HuH-7.5 (cell line): ENCODE results near the gene ARGLU1.
"Not testable (repeated sequence)": the region's sequence is repeated elsewhere in the genome, so short reads cannot be mapped to it uniquely, and the experiment has no call there.

ENCODE experiments used
- DNase-seq: peaks from one replicate; pipeline ENCODE4 v3.0.0; 2011; ENCODE audit warnings: low spot score

Gene ARGLU1, protein sequence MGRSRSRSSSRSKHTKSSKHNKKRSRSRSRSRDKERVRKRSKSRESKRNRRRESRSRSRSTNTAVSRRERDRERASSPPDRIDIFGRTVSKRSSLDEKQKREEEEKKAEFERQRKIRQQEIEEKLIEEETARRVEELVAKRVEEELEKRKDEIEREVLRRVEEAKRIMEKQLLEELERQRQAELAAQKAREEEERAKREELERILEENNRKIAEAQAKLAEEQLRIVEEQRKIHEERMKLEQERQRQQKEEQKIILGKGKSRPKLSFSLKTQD

GRCh38 chr13:106567474-106568298, at the start of gene ARGLU1:
Gene ARGLU1 (minus strand): TSS chr13:106568137. CDS start chr13:106567919, 218 bp downstream.
- peak; percentile 50 for DNase-seq

DNA sequence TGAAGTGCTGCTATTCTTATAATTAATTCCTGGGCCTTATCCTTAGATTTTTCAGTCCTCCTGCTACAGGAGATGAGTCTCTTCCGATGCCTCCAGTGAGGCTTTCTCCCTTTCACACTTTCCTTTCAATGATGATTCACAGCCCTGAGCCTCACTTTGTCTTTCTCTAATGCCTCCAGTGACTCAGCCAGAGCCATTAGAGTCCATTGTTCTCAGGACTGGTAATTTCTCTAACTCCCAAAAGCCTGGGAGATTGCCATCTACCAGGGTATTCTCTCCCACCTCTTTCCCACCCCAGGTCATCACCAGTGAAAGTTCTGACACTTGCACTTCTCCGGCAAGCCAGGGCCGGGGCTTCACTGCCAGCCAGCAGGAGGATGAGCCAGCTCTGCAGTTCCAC, 49.6 kb upstream of the ARGLU1 start:
- DNase-seq: no peak

DNA sequence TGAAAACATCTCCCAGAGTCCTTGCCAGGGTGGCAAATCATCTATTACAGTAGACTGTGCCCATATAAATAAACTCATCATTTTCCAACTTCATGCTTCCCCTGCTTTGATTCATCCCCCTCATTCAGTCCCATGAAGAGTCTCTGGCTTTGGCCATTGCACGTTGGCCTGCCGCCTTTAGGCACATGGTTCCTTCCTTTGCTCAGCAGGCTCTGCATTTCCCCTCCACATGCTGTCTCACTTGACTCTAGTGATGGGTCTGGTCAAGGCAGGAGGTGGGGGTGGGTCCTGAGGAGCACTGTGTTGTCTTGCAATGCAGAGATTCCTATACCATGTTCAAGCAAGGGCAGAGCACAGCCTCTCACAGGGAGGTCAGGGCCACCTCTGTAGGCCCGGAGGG, 48.8 kb upstream of the ARGLU1 start:
- DNase-seq: no peak

GRCh38 chr13:106614874-106615273, 46.9 kb upstream of the ARGLU1 start:
- no peak for DNase-seq

DNA sequence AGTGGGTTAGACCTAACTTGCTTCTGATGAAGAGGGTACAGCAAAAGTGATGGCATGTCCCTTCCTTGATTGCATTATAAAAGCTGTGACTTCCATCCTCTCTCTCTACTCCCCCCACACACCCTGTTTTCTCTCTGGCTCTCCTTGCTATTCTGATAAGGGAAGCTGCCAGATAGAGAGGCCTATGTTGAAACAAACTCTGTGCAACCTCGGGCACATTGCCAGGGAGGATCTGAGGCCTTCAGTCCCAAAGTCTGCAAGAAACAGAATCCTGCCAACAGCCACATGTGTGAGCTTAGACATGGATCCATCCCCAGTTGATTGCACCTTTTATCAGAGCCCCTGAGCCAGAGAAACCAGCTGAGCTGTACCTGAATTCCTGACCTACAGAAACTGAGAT, 44.8 kb upstream of the ARGLU1 start:
- DNase-seq: no peak

- DNase-seq: no peak
Measured at GRCh38 chr13:106610486-106610885, 42.5 kb upstream of the ARGLU1 start.

DNA sequence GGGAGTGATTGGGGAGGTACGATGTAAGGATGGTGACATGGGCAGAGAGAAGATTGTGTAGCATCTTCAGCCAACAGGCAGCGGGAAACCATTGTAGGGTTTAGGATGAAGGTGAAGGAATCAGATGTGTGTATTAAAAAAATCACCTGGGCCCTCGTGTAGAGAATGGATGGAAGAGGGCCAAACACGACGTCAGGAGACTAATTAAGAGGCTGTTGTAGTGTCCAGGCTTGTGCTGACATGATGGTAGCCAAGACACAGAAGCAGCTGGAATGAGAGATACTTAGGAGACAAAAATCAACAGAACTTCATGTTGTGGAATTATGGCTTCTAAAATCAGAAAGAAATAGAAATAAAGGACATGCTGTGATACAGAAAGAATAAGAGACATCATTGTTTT, 41.2 kb upstream of the ARGLU1 start:
- no peak for DNase-seq

DNA sequence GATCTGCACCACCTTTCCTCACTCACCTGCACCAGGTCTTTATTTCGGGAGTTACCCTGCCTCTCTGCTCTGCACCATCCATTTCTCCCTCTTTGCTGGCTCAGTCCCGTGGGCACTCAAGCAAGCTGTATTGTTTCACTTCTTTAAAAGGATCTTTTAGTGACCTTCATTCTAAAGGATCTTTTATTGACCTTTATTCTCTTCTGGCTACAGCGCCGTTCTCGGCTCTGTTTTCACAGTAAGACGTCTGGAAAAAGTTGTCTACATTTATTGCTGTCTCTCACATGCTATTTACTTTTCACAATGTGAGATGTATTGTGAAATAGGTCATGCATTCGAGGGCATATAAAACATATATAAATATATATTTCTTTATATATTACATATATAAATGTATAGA, 35.6 kb upstream of the ARGLU1 start:
- no peak for DNase-seq

DNA sequence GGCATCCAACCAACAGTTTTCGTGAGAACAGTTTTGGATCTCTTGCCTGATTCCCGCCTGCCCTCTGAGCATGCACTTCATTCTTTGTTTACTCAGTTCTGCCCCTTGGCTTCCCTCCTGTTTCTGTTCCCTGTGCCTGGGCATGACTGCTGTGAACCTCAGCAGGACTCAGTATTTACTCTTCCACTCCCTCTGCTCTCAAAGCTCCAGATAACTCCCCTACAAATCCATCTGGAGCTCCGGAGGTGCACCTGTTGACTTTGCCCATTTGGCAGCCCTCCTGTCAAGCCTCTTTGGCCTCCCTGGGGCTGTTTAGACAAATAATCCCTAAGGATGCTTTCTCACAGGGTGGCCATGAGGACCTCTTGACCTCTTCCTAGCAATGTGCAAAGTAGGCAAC, 34.2 kb upstream of the ARGLU1 start:
- no peak for DNase-seq

GRCh38 chr13:106601489-106601888, 33.6 kb upstream of the ARGLU1 start:
- no peak for DNase-seq

GRCh38 chr13:106600798-106601135, 32.8 kb upstream of the ARGLU1 start:
- DNase-seq: not testable (repeated sequence)

DNA sequence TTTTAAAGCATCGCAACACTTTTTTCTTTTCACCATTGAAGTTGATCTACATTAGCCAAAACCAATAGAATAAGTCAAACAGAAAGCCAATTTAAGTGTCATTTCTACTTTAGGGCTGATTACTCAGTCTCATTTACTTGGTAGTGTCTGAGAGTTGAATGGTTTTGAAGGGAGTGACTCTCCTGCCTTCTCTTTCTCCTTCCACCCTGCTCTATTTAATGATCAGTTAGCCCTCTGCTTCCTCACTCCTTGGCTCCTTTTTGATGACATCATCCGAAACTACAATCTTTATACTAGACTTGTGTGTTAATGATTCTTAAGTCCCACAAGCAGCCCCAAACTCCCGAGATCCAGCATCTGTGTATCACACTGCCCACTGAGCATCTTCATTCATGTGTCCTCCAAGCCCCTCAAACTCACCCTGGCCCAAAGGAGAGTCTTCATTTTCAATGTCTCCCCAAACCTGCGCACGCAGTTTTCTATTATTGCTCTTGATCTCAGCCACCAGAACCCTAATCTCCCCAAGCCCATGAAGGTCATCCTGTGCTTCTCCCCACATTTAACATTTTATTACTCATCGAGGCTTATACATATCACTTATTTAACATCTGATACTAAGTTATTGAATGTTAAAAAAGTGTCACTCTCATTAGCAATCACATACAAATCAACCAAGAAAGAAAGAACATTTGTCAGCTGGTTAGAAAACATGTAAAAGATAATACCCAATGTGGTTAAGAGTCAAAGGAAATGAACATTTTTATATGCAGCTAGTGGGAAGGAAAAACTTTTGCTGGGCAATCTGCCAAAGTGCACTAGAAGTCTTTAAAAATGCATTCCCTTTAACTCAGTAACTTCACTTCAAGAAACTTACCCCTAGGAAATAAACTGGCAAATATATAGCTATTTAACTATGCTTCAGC, 32.2 kb upstream of the ARGLU1 start:
- no peak for DNase-seq

- no peak for DNase-seq
Measured at GRCh38 chr13:106597749-106598395, 29.9 kb upstream of the ARGLU1 start.

DNA sequence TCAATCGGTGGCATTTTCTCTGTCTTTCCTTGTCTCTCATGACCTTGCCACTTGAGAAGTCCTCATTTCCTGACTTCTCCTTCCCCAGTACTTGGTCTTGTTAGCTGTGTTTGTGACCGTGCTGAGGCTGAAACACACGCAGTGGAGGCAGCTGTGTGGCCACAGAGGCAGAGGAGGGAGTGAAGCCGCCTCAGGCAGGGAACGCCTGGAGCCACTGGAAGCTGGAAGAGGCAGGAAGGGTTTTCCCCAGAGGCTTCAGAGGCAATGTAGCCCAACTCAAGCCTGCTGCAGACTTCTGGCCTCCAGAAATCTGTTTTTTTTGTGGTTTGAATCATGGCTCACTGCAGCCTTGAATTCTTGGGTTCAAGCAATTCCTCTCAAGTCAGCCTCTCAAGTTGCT, 29.2 kb upstream of the ARGLU1 start:
- no peak for DNase-seq

DNA sequence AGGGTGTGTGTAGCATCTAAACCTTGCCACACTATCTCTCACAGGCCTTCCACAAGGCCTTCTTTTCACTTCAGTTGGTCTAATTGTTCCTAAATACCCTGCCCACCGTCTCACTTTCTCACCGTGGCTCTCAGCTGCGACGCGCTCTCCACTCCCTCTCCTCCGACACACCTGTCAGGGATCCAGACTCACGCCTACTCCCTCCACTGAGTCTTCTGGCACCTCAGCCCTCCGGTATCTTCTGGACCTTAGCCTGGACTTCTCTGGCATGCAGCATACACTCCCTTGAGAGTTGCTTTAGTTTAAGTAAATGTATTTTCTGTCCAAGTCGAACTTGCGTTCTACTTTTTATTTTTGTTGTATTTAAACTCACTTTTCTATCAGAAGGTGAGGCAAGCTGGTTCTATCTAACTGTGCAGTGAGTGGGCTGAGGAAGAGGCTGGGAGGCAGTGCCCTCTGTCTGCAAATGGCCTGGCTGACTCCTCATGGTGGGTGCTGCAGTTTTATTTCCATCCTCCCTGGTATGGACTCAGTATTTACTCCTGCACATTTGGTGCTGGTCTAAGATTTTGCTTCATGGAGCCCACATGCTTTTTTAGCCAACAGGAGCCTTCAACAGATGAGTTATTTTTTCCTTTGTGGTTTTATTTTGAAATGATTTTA, 28.5 kb upstream of the ARGLU1 start:
- DNase-seq: no peak

GRCh38 chr13:106595625-106596024, 27.7 kb upstream of the ARGLU1 start:
- DNase-seq: no peak

DNA sequence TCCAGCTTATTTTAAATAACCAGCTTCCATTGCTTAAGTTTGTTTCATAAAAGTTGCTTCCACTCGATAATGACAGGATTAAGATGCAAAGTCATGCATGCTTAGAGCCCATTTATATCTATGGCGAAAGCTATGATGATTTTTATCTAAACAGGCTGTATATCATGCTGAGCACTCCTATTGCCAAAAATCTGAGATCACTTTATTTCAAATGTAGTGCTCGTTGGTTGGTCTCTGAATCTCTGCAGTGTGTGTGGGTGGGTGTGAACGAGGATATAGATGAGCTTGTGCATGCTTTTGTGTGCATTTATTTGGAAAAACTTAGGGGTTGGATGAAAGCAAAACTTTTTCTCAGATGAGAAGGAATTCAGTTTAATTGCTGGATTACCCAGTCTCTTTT, 27.0 kb upstream of the ARGLU1 start:
- DNase-seq: no peak

DNA sequence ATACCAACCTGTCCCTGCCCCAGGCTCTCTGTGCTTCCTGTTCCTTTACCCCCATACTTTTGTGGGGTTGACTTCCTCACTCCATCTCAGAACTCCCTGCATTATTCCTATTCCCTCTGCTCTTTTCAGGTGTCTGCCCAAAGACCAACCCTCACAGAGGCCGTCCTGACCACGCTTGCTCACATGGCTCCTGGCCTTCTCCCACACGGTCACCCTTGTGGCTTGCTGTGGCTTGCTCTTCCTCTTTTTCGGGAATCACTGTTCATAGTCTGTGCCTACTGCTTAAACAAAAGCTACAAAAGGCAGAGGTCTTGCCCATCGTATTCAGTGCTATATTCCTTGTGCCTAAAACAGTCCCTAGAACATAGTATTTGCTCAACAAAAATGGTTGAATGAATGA, 25.2 kb upstream of the ARGLU1 start:
- DNase-seq: no peak

DNA sequence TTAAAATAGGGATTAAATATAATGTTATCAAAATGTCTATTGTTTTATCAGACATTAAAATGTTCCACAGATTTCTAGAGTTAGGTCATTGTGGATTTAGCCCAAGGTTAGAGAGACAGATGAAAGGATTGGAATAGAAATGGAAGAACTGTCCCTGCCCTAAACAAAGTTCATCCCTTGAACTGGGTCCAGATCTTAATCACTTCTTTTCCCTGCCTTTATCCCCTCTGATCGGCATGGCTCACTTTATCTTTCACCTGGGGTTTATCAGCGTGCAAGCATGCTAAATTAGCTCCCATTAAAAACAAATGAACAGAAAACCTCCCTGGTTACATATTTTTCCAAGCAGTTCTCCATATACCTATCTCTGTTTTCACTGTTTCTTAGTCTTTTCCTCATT, 23.4 kb upstream of the ARGLU1 start:
- no peak for DNase-seq

DNA sequence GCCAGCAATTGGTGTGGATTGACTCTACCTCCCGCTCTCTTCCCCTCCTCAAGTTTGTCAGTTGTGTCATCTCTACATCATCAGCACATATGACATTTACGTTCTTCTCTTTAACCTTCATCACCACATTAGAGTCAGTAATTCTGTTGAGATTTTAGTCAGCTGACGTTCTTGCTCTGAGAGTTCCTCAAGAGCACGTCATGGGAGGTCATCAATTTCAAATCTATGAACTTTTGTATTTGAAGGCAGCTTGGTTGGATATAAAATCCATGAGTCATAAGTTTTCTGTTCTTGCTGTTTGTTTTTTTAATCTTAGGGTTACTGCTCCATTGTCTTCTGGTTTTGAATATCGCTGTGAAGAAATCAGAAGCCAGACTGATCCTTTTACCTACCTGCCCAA, 21.8 kb upstream of the ARGLU1 start:
- DNase-seq: no peak

GRCh38 chr13:106588367-106588766, 20.4 kb upstream of the ARGLU1 start:
- DNase-seq: no peak

DNA sequence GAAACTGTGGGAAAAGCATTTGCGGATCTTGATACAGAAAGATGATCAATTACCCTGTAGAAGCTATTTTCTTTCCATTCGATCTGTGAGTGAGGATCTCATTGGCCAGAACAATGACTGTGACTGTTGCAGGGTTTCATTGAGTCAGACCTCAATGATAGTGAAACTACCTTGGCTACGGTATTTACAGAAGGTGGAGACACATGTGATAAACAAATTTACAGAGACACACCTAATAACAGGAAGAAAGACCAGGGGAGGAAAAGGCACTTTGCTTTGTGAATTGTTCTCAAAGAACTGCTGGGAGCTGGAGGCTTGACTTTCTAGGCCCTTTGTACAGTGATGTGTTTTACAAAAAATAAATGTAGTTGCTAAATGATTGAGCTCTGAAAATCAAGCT, 19.9 kb upstream of the ARGLU1 start:
- no peak for DNase-seq
